Erythroblast (primary cell): ENCODE data around the gene POMC.

Source experiments
- GATA1 ChIP-seq: IDR thresholded peaks from 2 replicates; pipeline ENCODE4 v1.6.1; 2011; ENCODE audit warnings: low read depth, mild to moderate bottlenecking, control low read depth, low read length, moderate library complexity
- POLR2A ChIP-seq: IDR thresholded peaks from 2 replicates; pipeline ENCODE4 v1.6.1; 2011; ENCODE audit warnings: mild to moderate bottlenecking, low read length

GRCh38 chr2:25194576-25195122 is 26.3 kb upstream of the POMC start:
- TF ChIP-seq GATA1: no peak
- no peak for TF ChIP-seq POLR2A
